SK-N-SH (cell line): Measurements from ENCODE around the gene GEMIN7.

Source experiments
- EP300 ChIP-seq, 2 experiments: IDR thresholded peaks; 2 replicates each; pipeline versions ENCODE4 v1.4.0 to v1.6.1; 2012; ENCODE audit warnings: borderline replicate concordance in 1 of 2, low read depth in 1 of 2, low read length in 1 of 2
- GABPA ChIP-seq: IDR thresholded peaks from 2 replicates; pipeline ENCODE4 v1.4.0; 2012; ENCODE audit warnings: low read depth, mild to moderate bottlenecking
- MXI1 ChIP-seq: IDR thresholded peaks from 2 replicates; pipeline ENCODE4 v1.6.1; 2012; ENCODE audit warnings: mild to moderate bottlenecking, low read depth, low read length, improper control_type of control experiment
- SMC3 ChIP-seq: IDR thresholded peaks from 2 replicates; pipeline ENCODE4 v1.6.1; 2012; ENCODE audit warnings: low read depth, low read length, improper control_type of control experiment
- TF ChIP-seq, protein P1 (sequence below): fragments of 200-600 bp; sonication (generic); IDR thresholded peaks from 2 replicates; pipeline ENCODE4 v1.6.1; 2017; ENCODE audit warnings: antibody characterized with exemption, mild to moderate bottlenecking, moderate library complexity
- TF ChIP-seq, protein P2 (sequence below): IDR thresholded peaks from 2 replicates; pipeline ENCODE4 v1.4.0; 2012; ENCODE audit warnings: low read depth
- TF ChIP-seq, protein P3 (sequence below): fragments of 150-350 bp; IDR thresholded peaks from 2 replicates; pipeline ENCODE4 v1.6.1; 2017; ENCODE audit warnings: antibody characterized with exemption, low read length, low read depth, borderline replicate concordance
- TF ChIP-seq, protein P4 (sequence below): IDR thresholded peaks from 2 replicates; pipeline ENCODE4 v1.4.0; 2012; ENCODE audit warnings: low read depth, borderline replicate concordance
- TF ChIP-seq, protein P5 (sequence below): IDR thresholded peaks from 2 replicates; pipeline ENCODE4 v1.6.1; 2012; ENCODE audit warnings: mild to moderate bottlenecking, low read depth, low read length, moderate library complexity

DNA sequence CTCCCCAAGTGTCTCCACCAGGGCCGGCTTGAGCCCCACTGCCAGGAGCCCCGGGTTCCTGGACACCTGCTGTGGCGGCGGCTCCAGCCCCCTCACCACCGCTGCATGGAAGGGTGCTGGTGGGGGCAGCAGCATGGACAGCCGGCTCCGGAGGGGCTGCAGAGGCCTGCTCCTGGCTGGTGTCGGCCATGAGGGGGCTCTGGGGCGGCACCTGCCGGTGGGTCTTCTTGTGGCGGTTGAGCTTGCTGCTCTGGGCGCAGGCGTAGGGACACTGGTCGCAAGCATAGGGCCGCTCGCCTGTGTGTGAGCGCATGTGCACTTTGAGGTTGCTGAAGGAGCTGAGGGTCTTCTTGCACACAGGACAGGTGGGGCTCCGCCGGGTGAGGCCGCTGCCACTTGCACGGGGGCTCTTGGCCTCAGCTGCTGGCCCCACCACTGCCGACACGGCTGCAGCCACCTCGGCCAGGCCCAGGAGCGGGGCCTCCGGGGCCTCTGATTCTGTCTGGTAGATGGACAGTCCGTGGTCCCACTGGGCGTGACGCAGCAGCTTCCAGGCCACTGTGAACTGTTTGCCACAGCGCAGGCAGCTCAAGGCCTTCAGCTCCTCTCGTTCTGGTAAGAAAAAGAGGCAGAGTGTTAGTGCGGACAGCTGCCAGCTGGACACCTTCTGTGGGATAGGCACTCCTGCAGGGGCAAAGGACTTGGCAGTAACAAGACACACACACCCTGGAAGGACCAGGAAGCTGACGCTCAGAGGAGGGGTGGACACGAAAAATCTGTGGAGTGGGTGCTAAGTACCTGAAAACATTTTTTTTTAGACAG, 6.9 kb upstream of the GEMIN7 start:
- TF ChIP-seq, protein P1, sequence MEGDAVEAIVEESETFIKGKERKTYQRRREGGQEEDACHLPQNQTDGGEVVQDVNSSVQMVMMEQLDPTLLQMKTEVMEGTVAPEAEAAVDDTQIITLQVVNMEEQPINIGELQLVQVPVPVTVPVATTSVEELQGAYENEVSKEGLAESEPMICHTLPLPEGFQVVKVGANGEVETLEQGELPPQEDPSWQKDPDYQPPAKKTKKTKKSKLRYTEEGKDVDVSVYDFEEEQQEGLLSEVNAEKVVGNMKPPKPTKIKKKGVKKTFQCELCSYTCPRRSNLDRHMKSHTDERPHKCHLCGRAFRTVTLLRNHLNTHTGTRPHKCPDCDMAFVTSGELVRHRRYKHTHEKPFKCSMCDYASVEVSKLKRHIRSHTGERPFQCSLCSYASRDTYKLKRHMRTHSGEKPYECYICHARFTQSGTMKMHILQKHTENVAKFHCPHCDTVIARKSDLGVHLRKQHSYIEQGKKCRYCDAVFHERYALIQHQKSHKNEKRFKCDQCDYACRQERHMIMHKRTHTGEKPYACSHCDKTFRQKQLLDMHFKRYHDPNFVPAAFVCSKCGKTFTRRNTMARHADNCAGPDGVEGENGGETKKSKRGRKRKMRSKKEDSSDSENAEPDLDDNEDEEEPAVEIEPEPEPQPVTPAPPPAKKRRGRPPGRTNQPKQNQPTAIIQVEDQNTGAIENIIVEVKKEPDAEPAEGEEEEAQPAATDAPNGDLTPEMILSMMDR = no peak
- TF ChIP-seq, protein P2, sequence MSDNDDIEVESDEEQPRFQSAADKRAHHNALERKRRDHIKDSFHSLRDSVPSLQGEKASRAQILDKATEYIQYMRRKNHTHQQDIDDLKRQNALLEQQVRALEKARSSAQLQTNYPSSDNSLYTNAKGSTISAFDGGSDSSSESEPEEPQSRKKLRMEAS = no peak
- TF ChIP-seq SMC3 (no peak), MXI1 (no peak), EP300 (IDR thresholded peaks at IDR 0.05; ENCODE audit: borderline replicate concordance in 1 of 2, low read depth in 1 of 2, low read length in 1 of 2) (no peak), GABPA (no peak)
- TF ChIP-seq, protein P3, sequence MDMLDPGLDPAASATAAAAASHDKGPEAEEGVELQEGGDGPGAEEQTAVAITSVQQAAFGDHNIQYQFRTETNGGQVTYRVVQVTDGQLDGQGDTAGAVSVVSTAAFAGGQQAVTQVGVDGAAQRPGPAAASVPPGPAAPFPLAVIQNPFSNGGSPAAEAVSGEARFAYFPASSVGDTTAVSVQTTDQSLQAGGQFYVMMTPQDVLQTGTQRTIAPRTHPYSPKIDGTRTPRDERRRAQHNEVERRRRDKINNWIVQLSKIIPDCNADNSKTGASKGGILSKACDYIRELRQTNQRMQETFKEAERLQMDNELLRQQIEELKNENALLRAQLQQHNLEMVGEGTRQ = no peak
- TF ChIP-seq, protein P4, sequence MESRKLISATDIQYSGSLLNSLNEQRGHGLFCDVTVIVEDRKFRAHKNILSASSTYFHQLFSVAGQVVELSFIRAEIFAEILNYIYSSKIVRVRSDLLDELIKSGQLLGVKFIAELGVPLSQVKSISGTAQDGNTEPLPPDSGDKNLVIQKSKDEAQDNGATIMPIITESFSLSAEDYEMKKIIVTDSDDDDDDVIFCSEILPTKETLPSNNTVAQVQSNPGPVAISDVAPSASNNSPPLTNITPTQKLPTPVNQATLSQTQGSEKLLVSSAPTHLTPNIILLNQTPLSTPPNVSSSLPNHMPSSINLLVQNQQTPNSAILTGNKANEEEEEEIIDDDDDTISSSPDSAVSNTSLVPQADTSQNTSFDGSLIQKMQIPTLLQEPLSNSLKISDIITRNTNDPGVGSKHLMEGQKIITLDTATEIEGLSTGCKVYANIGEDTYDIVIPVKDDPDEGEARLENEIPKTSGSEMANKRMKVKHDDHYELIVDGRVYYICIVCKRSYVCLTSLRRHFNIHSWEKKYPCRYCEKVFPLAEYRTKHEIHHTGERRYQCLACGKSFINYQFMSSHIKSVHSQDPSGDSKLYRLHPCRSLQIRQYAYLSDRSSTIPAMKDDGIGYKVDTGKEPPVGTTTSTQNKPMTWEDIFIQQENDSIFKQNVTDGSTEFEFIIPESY = no peak
- TF ChIP-seq, protein P5, sequence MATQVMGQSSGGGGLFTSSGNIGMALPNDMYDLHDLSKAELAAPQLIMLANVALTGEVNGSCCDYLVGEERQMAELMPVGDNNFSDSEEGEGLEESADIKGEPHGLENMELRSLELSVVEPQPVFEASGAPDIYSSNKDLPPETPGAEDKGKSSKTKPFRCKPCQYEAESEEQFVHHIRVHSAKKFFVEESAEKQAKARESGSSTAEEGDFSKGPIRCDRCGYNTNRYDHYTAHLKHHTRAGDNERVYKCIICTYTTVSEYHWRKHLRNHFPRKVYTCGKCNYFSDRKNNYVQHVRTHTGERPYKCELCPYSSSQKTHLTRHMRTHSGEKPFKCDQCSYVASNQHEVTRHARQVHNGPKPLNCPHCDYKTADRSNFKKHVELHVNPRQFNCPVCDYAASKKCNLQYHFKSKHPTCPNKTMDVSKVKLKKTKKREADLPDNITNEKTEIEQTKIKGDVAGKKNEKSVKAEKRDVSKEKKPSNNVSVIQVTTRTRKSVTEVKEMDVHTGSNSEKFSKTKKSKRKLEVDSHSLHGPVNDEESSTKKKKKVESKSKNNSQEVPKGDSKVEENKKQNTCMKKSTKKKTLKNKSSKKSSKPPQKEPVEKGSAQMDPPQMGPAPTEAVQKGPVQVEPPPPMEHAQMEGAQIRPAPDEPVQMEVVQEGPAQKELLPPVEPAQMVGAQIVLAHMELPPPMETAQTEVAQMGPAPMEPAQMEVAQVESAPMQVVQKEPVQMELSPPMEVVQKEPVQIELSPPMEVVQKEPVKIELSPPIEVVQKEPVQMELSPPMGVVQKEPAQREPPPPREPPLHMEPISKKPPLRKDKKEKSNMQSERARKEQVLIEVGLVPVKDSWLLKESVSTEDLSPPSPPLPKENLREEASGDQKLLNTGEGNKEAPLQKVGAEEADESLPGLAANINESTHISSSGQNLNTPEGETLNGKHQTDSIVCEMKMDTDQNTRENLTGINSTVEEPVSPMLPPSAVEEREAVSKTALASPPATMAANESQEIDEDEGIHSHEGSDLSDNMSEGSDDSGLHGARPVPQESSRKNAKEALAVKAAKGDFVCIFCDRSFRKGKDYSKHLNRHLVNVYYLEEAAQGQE = no peak
